ENCODE data around the gene RBBP6. TPM values are rescaled to one million over a fixed set of nuclear protein-coding genes. Genes with fewer than 3 reads are reported as not detected.

Gene RBBP6
- total RNA-seq, 6 experiments from 2014 or later, result 16.0 to 24.8 (median 20.1) TPM

DNA sequence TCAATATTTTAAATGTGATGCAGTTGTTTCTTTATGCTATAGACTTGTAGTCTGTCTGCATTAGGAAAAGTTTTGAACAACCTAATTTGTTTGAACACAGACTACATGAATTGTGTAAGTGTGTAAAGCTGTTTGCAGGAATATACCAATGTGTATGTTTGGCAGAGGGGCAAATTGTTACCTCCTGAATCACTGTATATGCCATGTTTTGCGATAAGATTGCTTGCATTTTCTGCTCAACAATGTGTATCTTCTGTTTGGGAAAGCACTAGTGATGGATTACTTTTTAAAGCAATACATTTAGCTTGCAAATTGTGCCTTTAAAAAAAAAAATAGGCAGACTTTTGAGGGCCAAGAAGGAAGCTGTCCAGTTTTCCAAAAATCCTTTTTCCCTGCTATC, 14.6 kb downstream of the RBBP6 start:
- no peak for TF ChIP-seq POLR2A (IDR thresholded peaks at IDR 0.05)
- TF ChIP-seq, protein P1, sequence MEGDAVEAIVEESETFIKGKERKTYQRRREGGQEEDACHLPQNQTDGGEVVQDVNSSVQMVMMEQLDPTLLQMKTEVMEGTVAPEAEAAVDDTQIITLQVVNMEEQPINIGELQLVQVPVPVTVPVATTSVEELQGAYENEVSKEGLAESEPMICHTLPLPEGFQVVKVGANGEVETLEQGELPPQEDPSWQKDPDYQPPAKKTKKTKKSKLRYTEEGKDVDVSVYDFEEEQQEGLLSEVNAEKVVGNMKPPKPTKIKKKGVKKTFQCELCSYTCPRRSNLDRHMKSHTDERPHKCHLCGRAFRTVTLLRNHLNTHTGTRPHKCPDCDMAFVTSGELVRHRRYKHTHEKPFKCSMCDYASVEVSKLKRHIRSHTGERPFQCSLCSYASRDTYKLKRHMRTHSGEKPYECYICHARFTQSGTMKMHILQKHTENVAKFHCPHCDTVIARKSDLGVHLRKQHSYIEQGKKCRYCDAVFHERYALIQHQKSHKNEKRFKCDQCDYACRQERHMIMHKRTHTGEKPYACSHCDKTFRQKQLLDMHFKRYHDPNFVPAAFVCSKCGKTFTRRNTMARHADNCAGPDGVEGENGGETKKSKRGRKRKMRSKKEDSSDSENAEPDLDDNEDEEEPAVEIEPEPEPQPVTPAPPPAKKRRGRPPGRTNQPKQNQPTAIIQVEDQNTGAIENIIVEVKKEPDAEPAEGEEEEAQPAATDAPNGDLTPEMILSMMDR (IDR thresholded peaks at IDR 0.05), result no peak
- no peaks in the 10 kb centered on the region for H3K9me3 ChIP-seq
- intact Hi-C loops (cut with DNase I), result no loop called here
- H3K4me3 ChIP-seq, result no peak overlapping the region
- peaks cover 0 to 44% (median 10%) of the 10 kb centered on the region in 4 donors for H3K36me3 ChIP-seq
- ATAC-seq (no peak), DNase-seq (no peak)
- no peaks in the 10 kb centered on the region for H3K4me1 ChIP-seq
- no peak overlapping the region for H3K27ac ChIP-seq
- no peaks in the 10 kb centered on the region for H3K27me3 ChIP-seq
- WGBS (ENCODE audit: insufficient coverage, low coverage, low lambda C conversion rate, missing lambda C conversion rate), result 78% methylated on average over 1 of the region's 1 CpG

DNA sequence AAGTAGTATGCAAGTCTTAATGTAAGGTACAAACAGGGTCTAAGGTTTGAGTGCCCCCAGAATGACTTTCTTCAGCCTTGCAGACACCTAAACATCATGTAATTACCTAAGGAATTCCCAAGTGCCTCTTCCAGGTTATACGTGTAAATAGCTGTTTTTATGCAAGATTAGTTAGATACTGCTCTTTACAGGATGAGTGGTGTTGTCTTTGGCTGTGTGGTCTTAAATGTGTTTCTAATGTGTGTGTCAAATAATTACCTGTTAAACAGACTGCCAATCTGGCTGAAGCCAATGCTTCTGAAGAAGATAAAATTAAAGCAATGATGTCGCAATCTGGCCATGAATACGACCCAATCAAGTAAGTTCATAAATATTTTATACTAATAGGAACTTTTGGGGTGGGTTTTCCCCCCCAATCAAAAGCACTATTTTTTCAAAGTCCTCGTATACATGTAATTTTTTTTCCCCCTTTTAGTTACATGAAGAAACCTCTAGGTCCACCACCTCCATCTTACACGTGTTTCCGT, 16.0 kb downstream of the RBBP6 start:
- ATAC-seq (no peak), DNase-seq (no peak)
- Histone ChIP-seq H3K9me3 (no peaks in the 10 kb centered on the region), H3K4me3 (no peak overlapping the region), H3K4me1 (no peaks in the 10 kb centered on the region), H3K36me3 (peaks cover 0 to 48% (median 12%) of the 10 kb centered on the region in 4 donors), H3K27me3 (no peaks in the 10 kb centered on the region), H3K27ac (no peak overlapping the region)
- 87% methylated on average over 6 of the region's 6 CpGs for WGBS (ENCODE audit: insufficient coverage, low coverage, low lambda C conversion rate, missing lambda C conversion rate)
- TF ChIP-seq, protein P1 (IDR thresholded peaks at IDR 0.05), result no peak
- no peak for TF ChIP-seq POLR2A (IDR thresholded peaks at IDR 0.05)
- intact Hi-C loops (cut with DNase I), result no loop called here

DNA sequence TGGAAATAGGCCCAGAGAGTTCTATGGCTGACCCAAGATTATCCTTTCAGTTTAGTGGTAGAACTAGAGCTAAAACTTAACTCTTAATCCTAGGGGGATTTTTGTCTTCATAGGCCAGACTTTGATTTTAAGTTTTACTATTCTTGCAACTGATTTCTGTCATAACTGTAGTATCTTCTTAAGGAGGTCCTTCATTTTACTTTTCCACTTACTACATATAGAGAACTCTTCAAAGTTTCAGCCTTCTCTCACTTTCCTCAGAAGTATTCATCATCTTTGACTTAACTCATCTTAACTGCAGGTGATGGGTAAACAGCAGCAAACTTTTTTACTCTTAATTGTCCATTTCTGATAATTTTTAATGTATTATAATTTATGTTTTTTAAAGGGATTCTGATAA, 23.4 kb downstream of the RBBP6 start:
- TF ChIP-seq, protein P1 (IDR thresholded peaks at IDR 0.05), result no peak
- no peak for TF ChIP-seq POLR2A (IDR thresholded peaks at IDR 0.05)
- DNase-seq (no peak), ATAC-seq (no peak)
- Histone ChIP-seq H3K27me3 (no peaks in the 10 kb centered on the region), H3K36me3 (peaks cover 10 to 96% (median 53%) of the 10 kb centered on the region in 4 donors), H3K4me1 (no peaks in the 10 kb centered on the region), H3K9me3 (no peaks in the 10 kb centered on the region), H3K27ac (no peak overlapping the region), H3K4me3 (no peak overlapping the region)
- intact Hi-C loops (cut with DNase I), result loop anchor here in 1 of 2 donors (10.0 kb wide), 1 partner anchor 242 kb away; no protein-coding TSS in a partner anchor

DNA sequence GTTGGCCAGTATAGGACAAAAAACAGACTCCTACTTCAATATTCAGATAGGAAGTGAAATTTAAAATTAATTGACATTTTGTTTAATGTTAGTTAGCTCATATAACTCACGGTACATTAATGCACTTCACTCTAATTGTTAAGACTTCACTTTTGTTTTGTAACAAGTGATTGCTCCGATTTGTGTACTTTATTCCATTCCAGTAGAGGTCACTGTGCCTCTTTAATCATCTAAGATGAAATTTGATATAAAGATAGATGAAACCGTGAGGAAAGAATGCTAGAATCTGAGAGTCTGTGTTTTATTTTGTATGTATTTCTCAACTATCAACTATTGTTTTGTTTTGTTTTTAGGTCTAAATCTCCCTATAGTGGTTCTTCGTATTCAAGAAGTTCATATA, 29.0 kb downstream of the RBBP6 start:
- TF ChIP-seq POLR2A (IDR thresholded peaks at IDR 0.05), result no peak
- TF ChIP-seq, protein P1 (IDR thresholded peaks at IDR 0.05), result peak in 3 of 4 donors; percentile 27 to 32 (median 32)
- no peak for DNase-seq
- peaks cover 11 to 84% (median 66%) of the 10 kb centered on the region in 4 donors for H3K36me3 ChIP-seq
- no peak for ATAC-seq
- 78% methylated on average over 4 of the region's 4 CpGs for WGBS (ENCODE audit: insufficient coverage, low coverage, low lambda C conversion rate, missing lambda C conversion rate)
- intact Hi-C loops (cut with DNase I), result loop anchor here in 1 of 2 donors (10.0 kb wide), 1 partner anchor 236 kb away; no protein-coding TSS in a partner anchor
- H3K27ac ChIP-seq, result no peak overlapping the region
- H3K4me3 ChIP-seq, result no peak overlapping the region
- no peaks in the 10 kb centered on the region for H3K9me3 ChIP-seq
- H3K4me1 ChIP-seq, result no peaks in the 10 kb centered on the region
- no peaks in the 10 kb centered on the region for H3K27me3 ChIP-seq

Data from right lobe of liver (tissue), 6 donors.